Tibial nerve (tissue), 4 donors: ENCODE data around the gene KRTAP20-4.

Source experiments
- CTCF ChIP-seq, 5 experiments: fragments of 200-600 bp in 3 of 5; fragments of 450-650 bp in 2 of 5; sonication (generic) in 3 of 5; IDR thresholded peaks; one replicate each; pipeline ENCODE4 v1.5.1; 2016 to 2019; ENCODE audit warnings: antibody characterized with exemption in 5 of 5, mild to moderate bottlenecking in 3 of 5, moderate library complexity in 2 of 5
- EP300 ChIP-seq, 2 donors: sonication (generic); formaldehyde crosslinking; IDR thresholded peaks; one replicate each; pipeline ENCODE4 v1.6.1; 2017; ENCODE audit warnings: antibody characterized with exemption in 2 of 2, mild to moderate bottlenecking in 1 of 2
- POLR2A ChIP-seq, 2 donors: fragments of 450-650 bp; IDR thresholded peaks; one replicate each; pipeline ENCODE4 v1.6.1; 2017; ENCODE audit warnings: antibody characterized with exemption in 2 of 2, mild to moderate bottlenecking in 2 of 2, moderate library complexity in 2 of 2

- no peak for TF ChIP-seq POLR2A (IDR thresholded peaks at IDR 0.05)
- no peak for TF ChIP-seq CTCF (IDR thresholded peaks at IDR 0.05)
- TF ChIP-seq EP300 (IDR thresholded peaks at IDR 0.05), result no peak
Measured at GRCh38 chr21:30615199-30615598, 5.2 kb upstream of the KRTAP20-4 start.
